Nephron progenitor cell (in vitro differentiated cells): ENCODE results near the gene MMP24.
"Not testable (repeated sequence)": the region's sequence is repeated elsewhere in the genome, so short reads cannot be mapped to it uniquely, and the experiment has no call there.

Experiments
- DNase-seq: peaks from one replicate; pipeline ENCODE4 v3.0.0; 2021
- H3K27ac Mint-ChIP-seq: 2 replicates; pipeline ENCODE4 v1.8.0; 2021; ENCODE audit warnings: mild to moderate bottlenecking, moderate library complexity, mixed read lengths
- H3K27me3 Mint-ChIP-seq: 2 replicates; pipeline ENCODE4 v1.8.0; 2021; ENCODE audit warnings: mild to moderate bottlenecking, low read depth, mixed read lengths; ENCODE audit not compliant: poor library complexity
- H3K36me3 Mint-ChIP-seq: 2 replicates; pipeline ENCODE4 v1.8.0; 2021; ENCODE audit warnings: low read depth, mixed read lengths
- H3K4me1 Mint-ChIP-seq: 2 replicates; pipeline ENCODE4 v1.8.0; 2021; ENCODE audit warnings: mixed read lengths
- H3K4me3 Mint-ChIP-seq: 2 replicates; pipeline ENCODE4 v1.8.0; 2021; ENCODE audit warnings: mild to moderate bottlenecking, moderate library complexity, mixed read lengths
- H3K9me3 Mint-ChIP-seq: 2 replicates; pipeline ENCODE4 v1.8.0; 2021; ENCODE audit warnings: mild to moderate bottlenecking, moderate library complexity, mixed read lengths
- TF ChIP-seq, protein P1 (sequence below): fragments of 200-600 bp; sonication (generic); IDR thresholded peaks from 2 replicates; pipeline ENCODE4 v1.5.0; 2021; ENCODE audit warnings: antibody characterized with exemption

The MMP24 gene

DNA sequence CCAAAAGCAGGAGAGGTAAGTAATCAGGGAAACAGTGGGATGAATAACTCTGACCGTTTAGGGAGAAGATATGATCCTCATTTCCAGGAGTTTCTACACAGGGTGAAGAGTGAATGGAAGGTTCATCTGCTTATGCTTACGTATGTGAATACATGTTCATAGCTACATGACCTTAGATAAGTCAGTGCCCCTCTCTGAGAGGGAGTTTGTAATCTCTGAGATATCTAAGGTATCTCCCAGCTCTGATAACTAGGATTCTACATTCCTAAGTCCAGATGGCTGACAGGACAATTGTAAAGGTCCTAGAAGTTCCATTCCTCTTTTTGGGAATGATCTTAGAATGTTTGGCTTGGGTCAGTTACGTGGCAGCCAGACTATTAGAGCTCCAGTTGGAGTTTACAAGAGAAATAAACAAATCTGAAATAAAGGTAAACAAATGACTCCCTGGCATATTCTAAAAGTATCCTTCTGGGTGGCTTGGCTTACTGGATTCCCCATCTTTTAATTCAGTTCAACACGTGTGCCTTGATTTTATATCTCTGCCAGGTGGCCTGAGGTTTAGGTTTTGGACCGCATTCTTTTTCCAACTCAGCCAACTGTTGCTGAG is 38.8 kb upstream of the MMP24 start:
- Mint-ChIP-seq H3K4me1 (no peaks in the 10 kb centered on the region), H3K27ac (no peak overlapping the region), H3K9me3 (peaks cover 11% of the 10 kb centered on the region), H3K36me3 (no peaks in the 10 kb centered on the region), H3K4me3 (no peak overlapping the region), H3K27me3 (peaks cover 14% of the 10 kb centered on the region)
- DNase-seq = no peak
- TF ChIP-seq, protein P1, sequence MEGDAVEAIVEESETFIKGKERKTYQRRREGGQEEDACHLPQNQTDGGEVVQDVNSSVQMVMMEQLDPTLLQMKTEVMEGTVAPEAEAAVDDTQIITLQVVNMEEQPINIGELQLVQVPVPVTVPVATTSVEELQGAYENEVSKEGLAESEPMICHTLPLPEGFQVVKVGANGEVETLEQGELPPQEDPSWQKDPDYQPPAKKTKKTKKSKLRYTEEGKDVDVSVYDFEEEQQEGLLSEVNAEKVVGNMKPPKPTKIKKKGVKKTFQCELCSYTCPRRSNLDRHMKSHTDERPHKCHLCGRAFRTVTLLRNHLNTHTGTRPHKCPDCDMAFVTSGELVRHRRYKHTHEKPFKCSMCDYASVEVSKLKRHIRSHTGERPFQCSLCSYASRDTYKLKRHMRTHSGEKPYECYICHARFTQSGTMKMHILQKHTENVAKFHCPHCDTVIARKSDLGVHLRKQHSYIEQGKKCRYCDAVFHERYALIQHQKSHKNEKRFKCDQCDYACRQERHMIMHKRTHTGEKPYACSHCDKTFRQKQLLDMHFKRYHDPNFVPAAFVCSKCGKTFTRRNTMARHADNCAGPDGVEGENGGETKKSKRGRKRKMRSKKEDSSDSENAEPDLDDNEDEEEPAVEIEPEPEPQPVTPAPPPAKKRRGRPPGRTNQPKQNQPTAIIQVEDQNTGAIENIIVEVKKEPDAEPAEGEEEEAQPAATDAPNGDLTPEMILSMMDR = no peak

DNA sequence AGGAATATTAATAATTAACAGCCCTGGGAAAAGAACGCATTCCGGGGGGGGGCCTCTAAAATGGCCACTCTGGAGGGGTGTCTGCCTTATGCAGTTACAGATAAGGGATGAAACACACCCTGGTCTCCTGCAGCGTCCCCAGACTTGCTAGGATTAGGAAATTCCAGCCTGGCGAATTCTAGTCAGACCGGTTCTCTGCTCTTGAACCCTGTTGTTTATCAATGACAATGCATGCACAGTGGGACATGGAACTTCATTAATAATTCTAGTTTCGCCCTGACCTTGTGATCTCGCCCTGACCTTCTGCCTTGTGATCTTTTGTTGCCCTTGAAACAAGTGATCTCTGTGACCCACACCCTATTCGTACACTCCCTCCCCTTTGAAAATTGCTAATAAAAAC is 37.3 kb upstream of the MMP24 start:
- not testable (repeated sequence) for DNase-seq, H3K27ac Mint-ChIP-seq, H3K4me3 Mint-ChIP-seq, H3K4me1 Mint-ChIP-seq, H3K36me3 Mint-ChIP-seq
- Mint-ChIP-seq H3K9me3 (peaks cover 18% of the 10 kb centered on the region), H3K27me3 (peaks cover 13% of the 10 kb centered on the region)

DNA sequence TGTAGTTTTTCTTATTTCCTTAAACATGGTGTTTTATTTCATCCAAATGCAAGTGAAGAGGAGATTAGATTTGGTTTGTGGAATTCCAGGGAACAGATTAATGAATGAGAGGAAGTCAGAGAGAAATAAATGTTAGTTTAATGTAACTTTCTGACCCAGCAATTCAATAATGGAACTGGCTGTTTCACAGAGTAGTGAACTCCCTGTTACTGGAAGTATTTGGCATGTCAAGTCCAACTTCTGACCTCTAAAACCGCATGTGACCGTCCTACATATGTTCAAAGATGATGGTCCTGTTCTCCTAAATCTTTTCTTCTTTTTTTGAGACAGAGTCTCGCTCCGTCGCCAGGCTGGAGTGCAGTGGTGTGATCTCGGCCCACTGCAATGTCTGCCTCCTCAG is 35.9 kb upstream of the MMP24 start:
- peaks cover 13% of the 10 kb centered on the region for H3K27me3 Mint-ChIP-seq
- TF ChIP-seq, protein P1 = no peak
- no peak overlapping the region for H3K27ac Mint-ChIP-seq
- peaks cover 29% of the 10 kb centered on the region for H3K9me3 Mint-ChIP-seq
- H3K4me3 Mint-ChIP-seq = no peak overlapping the region
- H3K36me3 Mint-ChIP-seq = peaks cover 5% of the 10 kb centered on the region
- H3K4me1 Mint-ChIP-seq = no peaks in the 10 kb centered on the region
- no peak for DNase-seq

DNA sequence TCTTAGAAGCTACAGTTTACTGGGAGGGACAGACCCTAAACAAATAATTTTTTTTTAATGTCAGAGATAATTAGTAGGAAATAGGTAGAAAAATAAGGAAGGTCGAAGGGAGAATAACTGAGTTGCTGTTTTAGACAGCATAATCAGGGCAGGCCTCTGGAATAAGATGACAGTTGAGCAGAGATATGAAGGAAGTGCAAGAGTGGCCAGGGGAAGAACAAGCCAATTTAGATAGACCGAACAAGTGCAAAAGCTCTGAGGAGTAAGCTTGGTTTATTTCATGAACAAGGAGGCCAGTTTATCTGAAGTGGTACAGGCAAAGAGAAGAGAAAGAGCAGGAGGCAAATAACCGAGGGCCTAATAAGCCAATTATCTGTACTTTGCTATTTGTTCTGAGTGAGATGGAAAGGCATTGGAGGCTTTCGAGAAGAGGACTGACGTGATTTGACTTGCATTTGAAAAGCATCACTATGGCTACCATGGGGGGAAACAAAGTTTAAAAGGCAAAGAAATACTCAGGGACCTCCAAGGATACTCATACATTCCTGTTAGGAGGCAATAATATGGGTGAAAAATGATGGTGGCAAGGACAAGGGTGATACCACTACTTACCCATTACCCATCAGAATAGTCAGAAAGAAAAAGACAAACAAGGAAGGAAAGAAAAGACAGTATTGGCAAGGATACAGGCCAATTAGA is 34.9 kb upstream of the MMP24 start:
- H3K27ac Mint-ChIP-seq = no peak overlapping the region

DNA sequence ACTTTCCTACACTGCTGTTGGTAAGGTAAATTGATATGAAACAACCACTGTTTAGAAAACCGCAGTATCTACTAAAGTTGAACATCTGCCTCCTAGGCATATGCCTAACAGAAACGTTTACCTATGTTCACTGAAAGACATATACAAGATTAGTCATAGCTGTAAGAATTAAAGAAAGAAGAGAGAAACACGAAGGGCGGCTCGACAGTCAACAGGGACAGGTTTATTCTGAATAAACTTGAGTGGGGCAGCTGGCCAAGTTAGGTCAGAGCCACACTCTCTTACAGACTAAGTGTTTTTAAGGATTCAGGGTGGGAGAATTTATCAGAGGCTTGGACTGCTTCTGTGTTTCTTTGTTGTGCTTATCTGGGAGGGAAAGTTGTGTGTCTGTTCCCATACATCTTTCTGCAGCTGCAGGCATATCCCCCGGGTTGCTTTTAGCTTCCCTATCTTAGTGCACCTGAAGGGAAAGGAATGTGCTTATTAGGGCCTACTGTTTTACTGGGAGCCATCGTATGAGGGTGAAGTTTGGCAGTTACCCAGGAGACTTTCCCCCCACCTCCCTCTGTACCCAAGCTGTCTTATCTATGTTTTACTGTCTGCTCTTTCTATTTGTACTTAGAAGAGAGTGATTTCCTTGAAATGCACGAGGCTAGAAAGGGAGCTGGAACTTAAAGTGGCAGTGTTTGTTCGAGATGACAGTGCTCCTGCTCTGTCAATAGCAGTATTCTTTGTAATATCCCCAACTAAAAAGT is 34.2 kb upstream of the MMP24 start:
- Mint-ChIP-seq H3K27me3 (peaks cover 11% of the 10 kb centered on the region), H3K27ac (no peak overlapping the region), H3K4me1 (no peaks in the 10 kb centered on the region), H3K4me3 (no peak overlapping the region), H3K36me3 (peaks cover 10% of the 10 kb centered on the region), H3K9me3 (peaks cover 42% of the 10 kb centered on the region)
- no peak for DNase-seq
- TF ChIP-seq, protein P1 = no peak

More for the DNA sequence above, 34.9 kb upstream of the MMP24 start:
- Mint-ChIP-seq H3K4me3 (no peak overlapping the region), H3K4me1 (no peaks in the 10 kb centered on the region), H3K36me3 (peaks cover 8% of the 10 kb centered on the region), H3K27me3 (peaks cover 12% of the 10 kb centered on the region), H3K9me3 (peaks cover 34% of the 10 kb centered on the region)
- TF ChIP-seq, protein P1 = no peak
- DNase-seq = no peak

DNA sequence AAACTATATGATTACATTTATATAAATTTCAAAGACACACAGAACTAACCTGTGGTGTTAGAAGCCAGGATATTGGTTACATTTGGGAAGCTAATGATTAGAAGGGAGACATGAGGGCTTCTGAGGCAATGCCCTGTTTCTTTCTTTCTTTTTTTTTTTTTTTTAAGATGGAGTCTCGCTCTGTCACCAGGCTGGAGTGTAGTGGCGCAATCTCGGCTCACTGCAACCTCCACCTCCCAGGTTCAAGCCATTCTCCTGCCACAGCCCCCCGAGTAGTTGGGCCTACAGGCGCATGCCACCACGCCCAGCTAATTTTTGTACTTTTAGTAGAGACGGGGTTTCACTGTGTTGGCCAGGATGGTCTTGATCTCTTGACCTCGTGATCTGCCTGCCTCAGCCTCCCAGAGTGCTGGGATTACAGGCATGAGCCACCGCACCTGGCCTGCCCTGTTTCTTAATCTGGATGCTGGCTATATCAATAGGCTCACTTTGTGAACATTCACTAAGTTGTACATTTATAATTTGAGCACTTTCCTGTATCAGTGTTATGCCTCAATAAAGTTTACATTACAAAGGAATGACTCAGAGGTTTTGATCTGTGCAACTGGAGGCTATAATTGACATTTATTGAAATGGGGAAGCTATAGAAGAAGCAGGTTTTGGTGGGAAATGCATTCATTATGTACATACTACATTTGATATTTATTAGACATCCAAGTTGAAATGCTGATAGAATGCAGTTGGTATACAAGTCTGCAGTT is 33.3 kb upstream of the MMP24 start:
- H3K27ac Mint-ChIP-seq, H3K4me1 Mint-ChIP-seq, H3K36me3 Mint-ChIP-seq, H3K4me3 Mint-ChIP-seq, DNase-seq: not testable (repeated sequence)
- peaks cover 51% of the 10 kb centered on the region for H3K9me3 Mint-ChIP-seq
- H3K27me3 Mint-ChIP-seq = peaks cover 14% of the 10 kb centered on the region
